Colon (tissue), 2 donors: ENCODE measurements around the gene RHOA.

Experiments
- FAIRE-seq: peaks from 2 replicates; lab custom pipeline; 2012; peaks lifted over from hg19 to GRCh38; lab: Jason Lieb, UNC
- donor health status: control.
- donor health status: control.

The RHOA gene

DNA sequence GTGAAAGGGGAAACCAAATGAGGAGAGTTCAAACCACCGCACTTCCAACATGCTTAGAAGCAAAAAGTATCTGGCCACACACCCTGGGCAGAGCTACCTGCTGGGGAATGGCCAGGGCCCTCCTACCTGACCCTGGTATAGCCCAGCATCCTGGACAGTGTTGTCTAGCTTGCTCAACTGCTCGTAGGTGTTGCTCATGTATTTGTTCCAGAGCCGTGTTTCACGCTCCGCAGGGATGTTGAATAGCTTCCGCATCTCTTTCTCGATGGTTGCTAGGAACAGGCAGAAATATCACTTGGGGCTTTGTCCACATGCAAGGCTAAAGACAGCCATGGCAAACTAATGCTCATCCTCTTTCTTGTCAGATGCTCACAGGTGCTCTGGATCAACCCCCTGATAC is 87.0 kb downstream of the RHOA start:
- no peak for FAIRE-seq

DNA sequence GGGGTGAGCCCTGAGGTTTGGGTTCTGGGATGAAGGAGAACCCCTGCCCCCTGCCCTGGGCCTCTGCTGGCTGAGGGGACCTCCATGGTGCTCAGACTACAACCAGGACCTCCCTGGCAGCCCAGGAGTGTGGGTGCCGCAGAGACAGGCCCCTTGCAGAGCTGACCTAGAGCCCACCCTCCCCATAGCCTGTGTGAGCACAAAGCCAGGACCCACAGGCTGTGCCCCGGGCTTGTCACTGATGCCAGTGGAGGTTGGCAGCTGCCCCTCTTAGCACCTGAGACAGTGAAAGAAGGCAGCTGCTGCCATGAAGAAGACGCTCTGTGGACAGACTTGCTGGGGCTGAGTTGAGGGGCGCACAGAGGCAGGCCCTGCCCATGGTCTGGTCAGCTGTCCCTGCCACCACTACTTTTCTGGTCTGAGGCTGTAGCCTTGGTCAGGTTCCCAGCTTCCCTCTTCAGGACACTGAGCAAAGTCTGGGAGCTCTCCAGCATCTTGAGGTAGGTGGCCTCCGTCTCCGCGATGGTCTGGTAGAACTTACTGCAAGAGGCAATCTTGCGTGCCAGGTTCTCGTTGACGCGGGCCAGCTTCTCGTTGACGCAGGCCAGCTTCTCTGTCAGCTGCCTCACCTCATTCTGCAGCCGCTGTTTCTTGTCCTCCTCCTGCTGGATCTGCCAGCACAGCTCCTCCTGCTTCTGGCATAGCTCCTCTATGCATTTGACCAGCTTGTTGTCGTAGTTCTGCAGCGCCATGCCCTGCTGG is 94.9 kb downstream of the RHOA start:
- FAIRE-seq: no peak

DNA sequence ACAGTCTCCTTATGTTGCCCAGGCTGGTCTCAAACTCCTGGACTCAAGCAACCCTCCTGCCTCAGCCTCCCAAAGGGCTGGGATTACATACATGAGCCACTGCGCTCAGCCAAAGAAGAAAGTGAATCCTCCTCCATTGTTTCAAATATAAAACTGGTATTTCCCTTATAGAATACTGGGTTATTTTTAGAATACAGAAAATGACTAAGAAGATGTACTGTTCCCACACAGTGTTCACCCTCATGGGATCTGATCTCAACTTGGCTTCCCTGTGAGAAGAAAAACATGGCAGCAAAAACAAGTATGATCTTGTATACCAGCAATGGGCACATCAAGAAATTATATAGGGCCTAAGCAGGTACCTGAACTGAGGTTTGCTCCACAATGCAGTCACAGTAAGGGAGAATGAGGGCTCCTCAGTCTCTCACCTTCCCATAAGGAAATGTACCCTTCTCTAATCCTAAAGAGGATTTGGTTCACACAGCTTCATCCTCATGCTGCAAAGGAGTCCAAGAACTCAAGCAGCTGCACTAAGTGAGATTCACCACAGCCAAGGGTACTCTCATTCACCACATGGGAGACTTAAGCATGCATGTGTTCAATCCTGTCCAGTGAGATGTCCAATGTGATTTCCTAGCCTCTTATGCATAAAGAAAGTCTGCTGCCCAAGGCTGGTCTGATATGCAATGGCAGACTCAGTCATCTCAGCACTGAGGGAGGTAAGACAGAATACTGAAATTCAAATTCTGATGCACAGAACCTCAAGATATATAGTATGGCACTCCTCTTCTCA is 97.7 kb downstream of the RHOA start:
- no peak for FAIRE-seq

DNA sequence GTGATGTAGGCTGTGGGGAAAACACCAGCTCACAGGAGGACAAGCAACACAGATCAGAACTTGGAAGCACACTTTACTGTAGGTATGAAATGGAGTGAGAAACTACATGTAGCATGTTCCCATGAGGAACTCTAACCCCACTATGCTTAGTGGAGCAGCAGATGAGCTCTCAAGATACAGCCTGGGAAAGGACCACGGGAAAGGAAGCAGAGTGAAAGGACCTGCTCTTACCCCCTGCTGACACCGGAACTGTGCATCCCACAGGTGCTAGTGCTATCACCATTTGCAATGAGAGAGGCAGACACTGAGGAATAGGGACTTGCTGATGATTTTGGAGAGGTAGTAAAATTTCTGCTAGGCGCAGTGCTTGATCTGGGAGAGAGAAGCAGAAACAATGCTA is 100.5 kb downstream of the RHOA start:
- FAIRE-seq: no peak

DNA sequence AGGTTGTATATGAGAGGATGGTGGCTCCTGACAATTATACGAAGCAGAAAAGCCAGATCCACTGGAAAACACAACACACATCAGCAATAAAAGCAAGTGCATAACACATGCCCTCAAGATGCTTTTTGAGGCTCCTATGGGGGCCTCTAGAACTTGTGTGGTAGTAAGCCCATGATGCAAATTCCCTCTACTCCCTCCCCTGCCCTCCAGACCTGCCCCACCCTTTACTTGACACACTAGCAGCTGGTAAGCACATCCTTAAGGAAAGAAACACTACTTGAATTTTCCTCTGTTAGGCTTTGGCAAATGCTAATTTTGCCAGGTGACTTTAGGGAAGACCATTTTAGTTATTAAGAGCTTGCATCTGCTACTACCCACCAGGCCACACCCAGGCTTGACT is 101.1 kb downstream of the RHOA start:
- FAIRE-seq: no peak
